HepG2 (cell line): ENCODE data around the gene RBBP6. TPM values are rescaled to one million over a fixed set of nuclear protein-coding genes. Genes with fewer than 3 reads are reported as not detected.

ENCODE experiments used
- ARID3A ChIP-seq: IDR thresholded peaks from 2 replicates; pipeline ENCODE4 v1.6.1; 2012; ENCODE audit warnings: low read depth, low read length, improper control_type of control experiment
- ARID5B ChIP-seq: IDR thresholded peaks from 2 replicates; pipeline ENCODE4 v1.4.0; 2020; ENCODE audit warnings: mild to moderate bottlenecking, missing genetic modification reagents
- CTCF ChIP-seq: sonication (generic); formaldehyde crosslinking; IDR thresholded peaks from 2 replicates; pipeline ENCODE4 v1.5.0; 2020; ENCODE audit warnings: mild to moderate bottlenecking, missing genetic modification reagents, moderate library complexity
- DMTF1 ChIP-seq: sonication (generic); formaldehyde crosslinking; IDR thresholded peaks from 2 replicates; pipeline ENCODE4 v1.4.0; 2020; ENCODE audit warnings: mild to moderate bottlenecking, missing genetic modification reagents
- NR3C1 ChIP-seq: sonication (generic); formaldehyde crosslinking; IDR thresholded peaks from 2 replicates; pipeline ENCODE4 v1.4.0; 2020; ENCODE audit warnings: missing genetic modification reagents
- PRDM10 ChIP-seq: sonication (generic); formaldehyde crosslinking; IDR thresholded peaks from 2 replicates; pipeline ENCODE4 v1.4.0; 2020; ENCODE audit warnings: low read depth, missing genetic modification reagents
- RXRB ChIP-seq: IDR thresholded peaks from 2 replicates; pipeline ENCODE4 v1.6.1; 2016; ENCODE audit warnings: borderline replicate concordance, missing genetic modification reagents, missing compliant biosample characterization
- SALL1 ChIP-seq: sonication (generic); formaldehyde crosslinking; IDR thresholded peaks from 2 replicates; pipeline ENCODE4 v1.8.0; 2022; ENCODE audit warnings: mild to moderate bottlenecking, missing genetic modification reagents
- SALL2 ChIP-seq: sonication (generic); formaldehyde crosslinking; IDR thresholded peaks from 2 replicates; pipeline ENCODE4 v1.8.1; 2023; ENCODE audit warnings: mild to moderate bottlenecking, missing genetic modification reagents, inconsistent platforms
- ZNF232 ChIP-seq: sonication (generic); formaldehyde crosslinking; IDR thresholded peaks from 2 replicates; pipeline ENCODE4 v1.4.0; 2020; ENCODE audit warnings: missing genetic modification reagents, borderline replicate concordance
- polyA plus RNA-seq, 8 experiments: library from polyadenylated mRNA; depleted of rRNA in 3 of 8; stranded (reverse) in 7 of 8; unstranded in 1 of 8; fragments of >200 nt; fragmentation: Illumina TruSeq in 4 of 8; extraction: Trizol in 4 of 8; gene quantifications; 2 replicates each; pipeline versions ENCODE4 v1.2.1 to v1.2.3, GENCODE V29; 2011 to 2016; ENCODE audit warnings: low read depth in 4 of 8, missing spikeins in 1 of 8, mixed read lengths in 1 of 8; ENCODE audit not compliant: insufficient read depth in 1 of 8
- total RNA-seq, 5 experiments: library from RNA; depleted of rRNA; stranded (reverse); fragments of >200 nt; fragmentation: Illumina TruSeq; extraction: Trizol; gene quantifications; 2 replicates each; pipeline ENCODE4 v1.2.3, GENCODE V29; 2016; ENCODE audit warnings: low read depth in 1 of 5

The RBBP6 gene
- total and polyA plus RNA-seq, 2 of the 13 experiments (the other 11 are each of a cell fraction or from before 2014, with no cell fraction given), result 37.1 to 70.9 TPM

- TF ChIP-seq PRDM10 (CRISPR knock-in tag), result peak; percentile 44; the same call in 1 of the 2 replicates
- TF ChIP-seq DMTF1 (CRISPR knock-in tag), result no peak
- 0 out of 2 replicates have a peak, but pooled peaks have one; percentile 17 for TF ChIP-seq ZNF232
- 0 out of 2 replicates have a peak, but pooled peaks have one; percentile 47 for TF ChIP-seq SALL1 (CRISPR knock-in tag)
- peak; percentile 32; the same call in 1 of the 2 replicates for TF ChIP-seq RXRB (CRISPR knock-in tag)
- TF ChIP-seq ARID3A, result peak; percentile 62; the same call in 1 of the 2 replicates
- 0 out of 2 replicates have a peak, but pooled peaks have one; percentile 8 for TF ChIP-seq ARID5B (CRISPR knock-in tag)
- 0 out of 2 replicates have a peak, but pooled peaks have one; percentile 13 for TF ChIP-seq CTCF (CRISPR knock-in tag)
- 0 out of 2 replicates have a peak, but pooled peaks have one; percentile 32 for TF ChIP-seq SALL2 (CRISPR knock-in tag)
- TF ChIP-seq NR3C1 (CRISPR knock-in tag), result no peak
Measured at GRCh38 chr16:24535827-24536226, 3.5 kb upstream of the RBBP6 start (continued).
